ENCODE results near the gene CDK5R1. TPM values are rescaled to one million over a fixed set of nuclear protein-coding genes. Genes with fewer than 3 reads are reported as not detected.

CDK5R1 gene
- total and polyA plus RNA-seq, 4 experiments from 2014 or later, result 1.2 to 21.2 (median 15.5) TPM

DNA sequence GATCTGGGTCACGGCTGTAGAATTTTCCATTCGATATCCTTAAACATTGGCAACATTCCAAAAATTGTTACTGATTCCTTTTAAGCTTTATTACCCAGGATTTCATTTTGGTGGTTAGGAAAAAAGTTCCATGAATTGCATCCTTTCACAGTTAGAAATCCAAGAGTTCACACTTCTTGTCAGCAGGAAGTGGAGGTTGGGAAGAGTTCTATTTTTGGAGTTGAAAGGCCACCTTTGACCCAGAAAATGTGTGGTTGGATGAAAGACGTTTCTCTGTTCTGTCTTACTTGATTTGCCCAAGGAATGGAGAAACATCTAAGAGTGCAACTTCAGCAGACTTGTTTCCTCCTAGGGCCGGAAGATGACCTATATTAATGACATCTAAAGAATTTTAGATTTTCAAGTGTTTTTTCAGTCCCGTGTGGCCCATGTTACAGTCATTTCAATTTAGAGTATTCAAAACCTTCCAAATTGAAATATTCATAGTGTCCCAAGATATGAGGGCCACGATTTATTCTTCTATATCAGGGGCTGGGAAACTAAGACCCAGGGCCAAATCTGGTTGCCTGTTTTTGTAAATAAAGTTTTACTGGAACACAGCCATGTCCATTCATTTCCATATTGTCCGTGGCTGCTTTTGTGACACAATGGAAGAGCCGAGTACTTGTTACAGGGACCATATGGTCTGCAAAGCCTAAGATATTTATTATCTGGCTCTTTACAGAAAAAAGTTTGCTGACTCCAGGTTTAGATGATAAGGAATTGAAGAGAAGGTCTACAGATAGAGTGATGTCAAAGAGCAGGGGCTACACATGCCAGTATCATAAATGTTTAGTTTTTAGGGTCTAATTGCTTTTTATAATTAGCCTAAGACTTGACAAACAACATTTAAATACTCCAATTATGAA is 50.2 kb downstream of the CDK5R1 start:
- H3K27me3 ChIP-seq (ENCODE audit: insufficient read depth, low read length), result no peaks in the 10 kb centered on the region
- no peak overlapping the region for H3K27ac ChIP-seq (ENCODE audit: low read depth, low read length)
- H3K4me1 ChIP-seq (ENCODE audit: insufficient read depth, low read length), result peaks cover 6% of the 10 kb centered on the region
- peaks cover 0 to 2% (median 0%) of the 10 kb centered on the region in 8 donors for H3K9me3 Mint-ChIP-seq
- peak overlapping the region in 1 of 7 donors; percentile 14 for H3K27ac Mint-ChIP-seq
- H3K36me3 Mint-ChIP-seq, result peaks cover 0 to 8% of the 10 kb centered on the region in 2 donors
- H3K4me3 ChIP-seq (ENCODE audit: low read length in 2 of 2), result no peak overlapping the region
- ChIA-PET POLR2A (ENCODE audit: partially characterized antibody) (interaction anchor here (1.8 kb wide), 1 partner anchor 12 kb away, joined by 4 read pairs; no protein-coding TSS in a partner anchor), CTCF (ENCODE audit: partially characterized antibody) (no interaction called here)
- H3K36me3 ChIP-seq (ENCODE audit: insufficient read depth, low read length), result no peaks in the 10 kb centered on the region
- intact Hi-C loops (cut with micrococcal nuclease), result no loop called here
- H3K4me1 Mint-ChIP-seq, result peaks cover 0 to 7% (median 4%) of the 10 kb centered on the region in 4 donors
- no peaks in the 10 kb centered on the region for H3K27me3 Mint-ChIP-seq
- no peaks in the 10 kb centered on the region for H3K9me3 ChIP-seq (ENCODE audit: control insufficient read depth in 1 of 2, low read length in 2 of 2)
- no peak for DNase-seq
- no peak overlapping the region for H3K4me3 Mint-ChIP-seq

Other genes starting within 250 kb of the CDK5R1 start
- gene RHBDL3, start 221.2 kb upstream of the CDK5R1 start, total RNA-seq, result not detected
- not detected for gene RHBDL3, start 221.2 kb upstream of the CDK5R1 start, polyA plus RNA-seq
- 10 to 100 TPM; 20.2 to 22.5 TPM for gene C17orf75, start 144.8 kb upstream of the CDK5R1 start, total RNA-seq
- 10 to 100 TPM in 1 of 2 donors, 1 to 10 TPM in 1; 7.9 to 10.6 TPM for gene C17orf75, start 144.8 kb upstream of the CDK5R1 start, polyA plus RNA-seq
- 100 to 1,000 TPM; 267 to 298 TPM for gene ZNF207, start 136.8 kb upstream of the CDK5R1 start, total RNA-seq
- gene ZNF207, start 136.8 kb upstream of the CDK5R1 start, polyA plus RNA-seq, result 100 to 1,000 TPM; 158 to 166 TPM
- 10 to 100 TPM; 58.0 to 68.2 TPM for gene PSMD11, start 42.5 kb upstream of the CDK5R1 start, total RNA-seq
- 100 to 1,000 TPM; 138 to 140 TPM for gene PSMD11, start 42.5 kb upstream of the CDK5R1 start, polyA plus RNA-seq

Measured in CD4-positive, alpha-beta memory T cell (primary cell).